ENCODE results near the gene FAM168B. TPM values are rescaled to one million over a fixed set of nuclear protein-coding genes. Genes with fewer than 3 reads are reported as not detected.

FAM168B gene
- total and polyA plus RNA-seq, 10 of the 15 experiments (the other 5 are each of a cell fraction or from before 2014, with no cell fraction given) = 3.5 to 77.3 (median 45.9) TPM

DNA sequence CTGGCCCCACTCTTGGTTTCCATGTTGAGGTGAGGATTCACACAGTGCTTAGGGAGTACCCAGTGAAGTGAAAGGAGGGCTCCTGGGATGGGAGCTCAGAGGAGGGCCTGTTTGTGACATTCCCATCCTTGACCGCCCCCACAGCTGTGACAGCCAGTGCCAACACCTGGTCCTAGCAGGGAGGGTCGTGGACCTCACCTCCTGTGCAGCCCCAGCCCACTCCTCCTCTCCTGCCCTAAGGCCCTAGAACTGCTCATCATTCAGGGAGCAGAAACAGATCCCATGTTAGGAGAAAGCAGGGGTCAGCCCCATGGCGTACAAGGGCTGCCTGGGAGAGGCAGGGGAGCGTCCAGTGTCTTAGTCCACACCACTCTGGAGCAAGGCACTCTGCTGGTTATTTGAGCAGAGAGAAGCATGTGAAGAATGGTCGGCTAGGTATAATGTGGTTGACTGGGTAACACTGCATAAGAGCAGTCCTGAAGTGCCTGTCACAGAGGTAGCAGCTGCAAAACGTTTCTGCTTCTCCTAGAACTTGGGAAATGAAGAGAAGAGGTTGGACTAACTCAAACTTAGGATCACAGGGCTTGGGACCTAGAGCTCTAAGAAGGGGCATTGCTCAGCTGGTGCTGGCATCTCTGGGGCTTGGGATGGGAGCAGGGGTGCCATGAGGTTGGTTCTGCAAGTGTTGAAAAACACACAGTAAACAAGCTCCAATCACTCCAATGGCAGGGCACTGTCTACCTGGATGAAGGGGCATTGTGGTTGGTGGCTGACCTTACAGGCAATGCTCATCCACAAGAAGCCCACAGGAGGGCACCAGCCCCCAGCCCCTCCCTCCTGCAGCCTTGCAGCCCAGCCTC, 55.6 kb downstream of the FAM168B start:
- ChIA-PET CTCF (no interaction called here), SMC1A (ENCODE audit: uncharacterized antibody, unreplicated experiment) (no interaction called here), POLR2A (no interaction called here), RAD21 (ENCODE audit: unreplicated experiment) (no interaction called here)
- Histone ChIP-seq H4K20me1 (ENCODE audit: control insufficient read depth, insufficient read depth) (peaks cover 3% of the 10 kb centered on the region; the same call in 1 of the 2 replicates), H3K36me3 (ENCODE audit: control insufficient read depth in 2 of 2, insufficient read depth in 2 of 2, low read length in 1 of 2) (no peaks in the 10 kb centered on the region), H3K4me3 (no peak overlapping the region), H3K4me1 (ENCODE audit: control insufficient read depth, insufficient read depth, low read length) (no peaks in the 10 kb centered on the region), H3K27me3 (replicated peaks in 1 of 2; ENCODE audit: control insufficient read depth in 2 of 2, insufficient read depth in 2 of 2, low read length in 1 of 2) (peaks cover 2% of the 10 kb centered on the region in 2 experiments; a peak in 1 of 4 replicates), H3K9me3 (replicated peaks; ENCODE audit: control insufficient read depth, insufficient read depth, low read length) (no peaks in the 10 kb centered on the region), H3K27ac (ENCODE audit: control insufficient read depth, insufficient read depth) (no peak overlapping the region), H3K9ac (ENCODE audit: control insufficient read depth, insufficient read depth, low read length) (no peak overlapping the region), H2AFZ (ENCODE audit: control insufficient read depth, low read depth, low read length) (no peak overlapping the region), H3K79me2 (ENCODE audit: control insufficient read depth, insufficient read depth, low read length) (no peaks in the 10 kb centered on the region), H3K4me2 (ENCODE audit: control insufficient read depth, insufficient read depth) (no peak overlapping the region)
- DNase-seq (ENCODE audit: low read depth, low spot score) (no peak), FAIRE-seq (no peak), ATAC-seq (no peak)
- BruUV-seq (replicated peaks) = no TSS peak
- intact Hi-C loops (cut with micrococcal nuclease; ENCODE audit: unreplicated experiment) (no loop called here), in situ Hi-C loops (cut with MboI) (no loop called here)
- WGBS (ENCODE audit: insufficient coverage, insufficient replicate concordance, low lambda C conversion rate, missing lambda C conversion rate) = 4% methylated on average over 6 of the region's 6 CpGs
- TF ChIP-seq EGR1 (IDR thresholded peaks at IDR 0.05; ENCODE audit: borderline replicate concordance in 1 of 2, low read depth in 2 of 2, low read length in 2 of 2) (no peak), STAT3 (IDR thresholded peaks at IDR 0.05; ENCODE audit: low read depth, low read length) (no peak), RFX5 (IDR thresholded peaks at IDR 0.05; ENCODE audit: low read depth, low read length) (no peak), MTA3 (IDR thresholded peaks at IDR 0.05; ENCODE audit: borderline replicate concordance, low read length) (no peak)
- TF ChIP-seq, protein P1, sequence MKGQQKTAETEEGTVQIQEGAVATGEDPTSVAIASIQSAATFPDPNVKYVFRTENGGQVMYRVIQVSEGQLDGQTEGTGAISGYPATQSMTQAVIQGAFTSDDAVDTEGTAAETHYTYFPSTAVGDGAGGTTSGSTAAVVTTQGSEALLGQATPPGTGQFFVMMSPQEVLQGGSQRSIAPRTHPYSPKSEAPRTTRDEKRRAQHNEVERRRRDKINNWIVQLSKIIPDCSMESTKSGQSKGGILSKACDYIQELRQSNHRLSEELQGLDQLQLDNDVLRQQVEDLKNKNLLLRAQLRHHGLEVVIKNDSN (IDR thresholded peaks at IDR 0.05; ENCODE audit: borderline replicate concordance, extremely low read length, insufficient read depth, low read depth, low read length) = no peak
- TF ChIP-seq, protein P2, sequence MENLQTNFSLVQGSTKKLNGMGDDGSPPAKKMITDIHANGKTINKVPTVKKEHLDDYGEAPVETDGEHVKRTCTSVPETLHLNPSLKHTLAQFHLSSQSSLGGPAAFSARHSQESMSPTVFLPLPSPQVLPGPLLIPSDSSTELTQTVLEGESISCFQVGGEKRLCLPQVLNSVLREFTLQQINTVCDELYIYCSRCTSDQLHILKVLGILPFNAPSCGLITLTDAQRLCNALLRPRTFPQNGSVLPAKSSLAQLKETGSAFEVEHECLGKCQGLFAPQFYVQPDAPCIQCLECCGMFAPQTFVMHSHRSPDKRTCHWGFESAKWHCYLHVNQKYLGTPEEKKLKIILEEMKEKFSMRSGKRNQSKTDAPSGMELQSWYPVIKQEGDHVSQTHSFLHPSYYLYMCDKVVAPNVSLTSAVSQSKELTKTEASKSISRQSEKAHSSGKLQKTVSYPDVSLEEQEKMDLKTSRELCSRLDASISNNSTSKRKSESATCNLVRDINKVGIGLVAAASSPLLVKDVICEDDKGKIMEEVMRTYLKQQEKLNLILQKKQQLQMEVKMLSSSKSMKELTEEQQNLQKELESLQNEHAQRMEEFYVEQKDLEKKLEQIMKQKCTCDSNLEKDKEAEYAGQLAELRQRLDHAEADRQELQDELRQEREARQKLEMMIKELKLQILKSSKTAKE (IDR thresholded peaks at IDR 0.05; ENCODE audit: low read depth, poor library complexity, severe bottlenecking) = no peak
